ENCODE measurements around the gene RPL27A.
"Not testable (repeated sequence)": the region's sequence is repeated elsewhere in the genome, so short reads cannot be mapped to it uniquely, and the experiment has no call there.

Gene RPL27A

DNA sequence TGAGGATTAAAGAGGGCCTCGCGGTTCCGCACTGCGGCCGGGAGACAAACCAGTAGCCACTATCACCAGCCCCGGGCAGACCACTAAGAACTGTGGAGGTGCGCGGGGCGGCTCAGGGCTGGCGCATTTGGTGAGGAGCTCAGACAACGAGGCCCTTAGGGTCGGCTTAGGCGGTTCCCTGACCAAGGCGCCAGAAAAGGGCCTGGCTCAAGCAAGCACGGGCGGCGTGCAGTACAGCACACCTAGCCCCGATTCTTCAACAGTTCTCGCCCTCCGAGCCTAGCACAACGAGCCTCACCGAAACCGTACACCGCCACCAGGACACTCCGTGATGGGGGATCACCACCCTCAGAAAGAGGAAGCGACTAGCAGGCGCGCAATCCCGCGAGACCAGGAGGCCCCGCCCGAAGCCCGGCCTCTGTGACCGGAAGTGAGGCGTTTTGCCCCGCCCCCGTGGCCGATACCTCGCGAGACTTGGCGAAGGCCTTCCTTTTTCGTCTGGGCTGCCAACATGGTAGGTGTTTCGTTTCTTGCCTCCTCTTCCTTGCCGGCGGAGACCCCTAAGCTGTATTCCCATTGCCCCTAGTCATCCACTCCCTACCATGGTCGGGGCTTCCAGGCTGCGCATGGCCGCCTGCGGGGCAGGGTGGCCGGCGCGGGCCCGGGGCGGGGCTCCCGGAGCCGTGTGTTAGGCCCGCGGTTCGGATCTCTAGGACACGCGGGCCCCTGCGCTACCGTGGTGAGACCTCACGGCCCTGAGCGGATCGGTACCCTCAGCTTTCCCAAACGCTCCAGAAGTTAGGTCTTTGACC, at the start of gene RPL27A, which contains the start of gene TRIM66:
TSS of gene RPL27A (plus strand) at position 490 of the 812 bp plus-strand sequence. CDS start at position 512, 22 bp downstream.
TSS of gene TRIM66 (minus strand) at position 363 of the 812 bp plus-strand sequence. CDS start 10,391 bp downstream, outside the sequence.
- DNase-seq, result peak; percentile 89

DNA sequence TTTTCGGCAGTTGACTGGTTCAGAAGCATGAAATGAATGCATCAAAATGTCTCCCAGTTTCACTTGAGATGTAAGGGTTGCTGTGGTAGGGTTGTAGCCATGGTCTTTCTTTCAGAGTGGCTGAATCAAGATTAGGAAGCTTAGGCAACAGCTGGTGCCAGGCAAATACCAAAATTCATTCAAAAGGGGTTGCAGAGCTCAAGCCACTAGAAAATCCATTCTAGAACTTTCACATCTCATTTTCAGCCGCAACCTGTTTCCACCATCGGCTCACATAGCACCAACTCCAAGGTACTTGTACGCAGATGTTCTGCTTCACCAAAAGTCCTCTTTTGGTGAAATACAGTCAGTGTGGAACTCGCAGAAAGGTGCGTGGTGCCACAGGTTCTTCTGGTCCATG, 48.1 kb upstream of the RPL27A start:
- DNase-seq, result no peak

DNA sequence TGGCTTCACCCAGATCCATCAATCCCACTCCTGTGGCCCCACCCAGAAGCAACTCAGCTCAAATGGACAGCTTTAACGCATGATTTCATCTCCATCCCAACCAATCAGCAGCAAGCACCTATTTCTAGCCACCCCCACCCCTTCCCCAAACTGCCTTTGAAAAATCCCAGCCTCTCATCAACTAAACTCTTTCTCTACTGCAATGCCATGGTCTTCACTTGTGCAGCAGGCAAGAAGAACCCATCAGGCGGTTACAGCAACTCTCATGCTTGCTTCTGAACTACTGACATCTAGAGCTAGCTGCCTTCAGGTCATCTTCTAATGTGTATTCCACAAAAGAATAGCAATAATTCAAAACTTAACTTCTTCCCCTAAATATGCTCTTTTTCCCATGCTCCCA, 46.5 kb upstream of the RPL27A start:
- DNase-seq, result no peak

DNA sequence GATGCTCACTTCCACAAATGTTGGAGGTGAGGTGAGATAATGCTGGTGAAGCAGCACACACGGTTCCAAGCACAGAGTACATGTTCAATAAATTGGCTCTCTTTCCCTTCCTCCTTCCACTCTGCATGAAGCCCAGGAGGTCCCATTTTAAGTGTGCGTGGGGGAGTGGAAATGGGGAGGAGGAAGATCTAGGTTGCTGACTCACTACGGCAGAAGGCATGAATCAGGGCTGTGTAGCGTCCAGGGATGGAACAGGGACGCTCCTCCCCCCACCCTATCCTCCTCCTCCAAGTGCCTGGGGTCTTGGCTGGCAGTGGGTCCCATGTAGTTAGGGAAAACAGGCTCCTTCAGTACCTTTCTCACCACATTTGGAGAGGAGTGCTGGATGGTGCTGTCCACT, 44.3 kb upstream of the RPL27A start:
- no peak for DNase-seq

DNA sequence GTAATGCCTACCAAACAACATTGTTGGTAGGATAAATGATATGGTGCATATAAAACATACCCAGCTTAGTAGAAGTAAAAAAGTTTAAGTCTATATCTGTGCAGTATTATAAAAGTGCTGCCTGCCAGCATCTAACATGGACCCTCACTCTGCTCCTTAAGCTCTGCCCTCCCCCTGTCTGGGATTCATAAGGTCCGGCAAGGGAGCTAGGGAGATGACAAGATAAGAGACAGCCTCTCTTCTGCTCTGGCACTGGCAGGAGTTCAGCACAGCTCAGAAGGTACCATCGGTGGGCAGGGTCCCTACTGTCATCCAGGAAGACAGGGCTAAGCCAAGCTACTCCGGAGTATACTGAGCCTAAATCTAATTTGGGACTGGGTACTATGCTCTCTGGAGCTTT, 42.9 kb upstream of the RPL27A start:
- DNase-seq, result no peak

DNA sequence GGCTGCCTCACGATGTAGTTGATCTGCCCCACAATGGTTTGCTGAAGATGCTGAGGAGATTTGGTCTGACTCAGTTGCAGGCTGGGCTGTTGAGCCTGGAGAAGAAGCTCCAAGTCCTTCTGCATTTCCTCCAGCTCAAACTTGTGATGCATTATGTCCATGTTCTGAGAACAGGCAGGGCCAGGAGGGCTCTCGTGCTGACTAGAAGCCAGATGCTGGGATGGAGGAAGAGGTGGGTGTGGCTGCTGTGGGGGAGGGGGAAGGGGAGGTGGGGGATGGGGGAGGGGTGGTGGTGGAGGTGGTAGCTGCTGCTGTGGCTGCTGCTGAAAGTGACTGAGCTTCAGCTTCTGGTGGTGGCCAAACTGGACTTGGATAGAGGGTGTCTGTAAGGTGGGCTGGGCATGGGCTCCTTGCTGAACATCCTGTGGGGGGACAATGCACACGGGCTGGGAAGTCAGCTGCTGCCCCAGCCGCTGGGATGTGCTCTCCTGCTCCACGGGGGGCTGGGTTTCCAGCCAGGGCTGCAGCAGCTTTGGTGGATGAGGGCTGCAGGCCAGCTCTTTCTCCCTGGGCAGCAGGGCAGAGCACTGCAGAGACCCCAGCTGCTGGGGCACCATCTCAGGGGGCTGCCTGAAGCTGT, 42.2 kb upstream of the RPL27A start:
- no peak for DNase-seq

DNA sequence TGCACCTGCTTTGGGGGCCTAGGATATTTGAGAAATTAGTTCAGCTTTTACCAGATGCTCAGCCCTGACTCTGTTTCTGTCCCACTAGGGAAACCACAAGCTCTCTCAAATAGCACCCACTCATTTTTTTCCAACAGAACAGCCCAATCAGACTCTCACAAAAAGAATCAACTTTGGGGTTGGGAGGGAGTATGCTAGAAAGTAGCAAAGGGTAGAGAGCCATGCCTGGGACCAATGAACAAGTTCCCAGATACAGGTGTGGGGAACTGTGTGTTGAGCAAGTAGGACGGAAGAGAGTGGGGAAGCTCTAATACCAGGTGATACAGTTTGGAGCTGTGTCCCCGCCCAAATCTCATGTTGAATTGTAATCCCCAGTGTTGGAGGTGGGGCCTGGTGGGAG, 41.3 kb upstream of the RPL27A start:
- no peak for DNase-seq

DNA sequence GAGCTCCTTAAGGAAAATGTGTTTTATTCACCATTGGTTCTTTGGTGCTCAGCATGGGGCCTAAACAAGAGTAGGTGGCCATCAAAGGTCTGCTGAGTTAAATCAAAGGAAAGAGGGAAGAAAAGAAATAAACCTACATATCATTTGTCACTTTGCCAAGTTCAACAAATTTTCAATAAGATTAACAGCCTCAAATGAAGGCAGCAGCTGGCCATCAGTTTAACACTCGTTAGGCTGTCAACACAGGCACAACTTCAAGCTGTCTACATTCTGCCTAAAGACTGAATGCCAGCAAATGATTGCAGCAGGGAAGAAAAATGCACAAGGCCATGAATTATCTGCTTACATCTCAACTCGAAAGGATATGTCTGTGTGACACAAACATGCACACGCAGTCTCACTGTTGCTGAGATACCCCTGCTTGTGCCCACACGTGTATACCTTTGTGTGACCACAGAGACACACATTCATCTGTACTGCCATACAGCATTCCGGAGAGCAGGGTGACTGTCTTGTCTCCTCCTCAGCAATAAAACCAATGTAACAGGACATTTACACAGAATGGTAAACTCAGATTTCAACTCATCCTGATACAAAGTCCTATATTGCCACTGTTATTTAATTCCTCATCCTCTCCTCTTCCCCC, 40.3 kb upstream of the RPL27A start:
- DNase-seq, result no peak

DNA sequence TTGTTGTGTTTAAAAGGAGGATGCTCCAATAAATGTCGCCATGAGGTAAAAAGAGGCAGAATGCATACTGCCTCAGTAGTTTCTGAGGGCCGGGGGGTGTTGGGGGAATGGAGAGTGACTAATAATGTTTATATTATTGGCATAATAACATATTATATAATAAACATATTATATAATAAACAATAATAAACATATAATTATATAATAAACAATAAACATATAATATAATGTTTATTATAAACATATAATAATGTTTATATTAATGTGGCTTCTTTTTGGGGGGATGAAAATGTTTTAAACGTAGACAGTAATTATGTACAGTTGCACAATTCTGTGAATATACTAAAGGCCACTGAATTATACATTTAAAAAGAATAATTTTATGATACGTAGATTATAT, 35.7 kb upstream of the RPL27A start:
- no peak for DNase-seq

DNA sequence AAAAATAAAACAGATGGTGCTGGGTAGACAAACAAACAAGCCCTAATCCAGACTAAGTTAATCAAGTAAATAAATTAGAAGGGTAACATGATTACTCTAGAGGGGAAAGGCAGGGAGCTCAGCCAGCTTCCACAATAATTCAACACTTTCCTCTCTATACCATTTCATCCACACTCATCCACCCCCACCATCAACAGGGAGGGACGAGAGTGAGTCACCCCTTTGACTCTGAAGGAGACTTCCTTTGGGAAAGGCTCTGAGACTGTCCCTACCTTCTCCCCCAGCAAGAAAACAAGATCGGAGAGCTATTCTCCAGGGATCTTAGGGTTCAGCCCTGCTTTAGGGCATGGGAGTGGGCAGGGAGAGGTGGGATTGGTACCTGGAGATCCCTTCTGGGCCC, 33.2 kb upstream of the RPL27A start:
- DNase-seq, result no peak

DNA sequence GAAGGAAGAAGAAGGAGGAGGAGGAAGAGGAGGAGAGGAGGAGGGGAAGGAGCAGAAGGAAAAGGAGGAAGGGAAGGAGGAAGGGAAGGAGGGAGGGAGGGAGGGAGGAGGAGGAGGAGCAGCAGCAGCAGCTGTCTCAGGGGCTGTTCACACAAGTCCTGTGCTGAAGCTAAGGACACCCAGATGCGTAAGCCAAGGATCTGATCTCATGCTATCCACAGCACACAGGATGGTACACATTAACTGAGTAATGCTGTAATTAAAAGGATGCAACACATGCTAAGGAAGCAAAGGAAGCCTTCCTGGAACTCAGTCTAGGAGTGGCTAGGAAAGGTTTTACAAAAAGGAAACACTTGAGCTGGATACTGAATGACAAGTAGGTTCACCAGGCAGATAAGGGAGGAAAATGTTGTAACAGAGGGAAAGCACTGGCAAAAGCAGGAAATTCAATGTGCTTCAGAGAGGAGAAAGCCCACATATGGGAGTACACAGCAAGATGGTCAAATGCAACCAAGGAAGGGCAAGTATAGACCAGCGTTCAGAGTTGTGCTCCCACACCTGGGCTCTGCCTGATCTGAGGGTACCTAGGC, 32.1 kb upstream of the RPL27A start:
- DNase-seq, result no peak

DNA sequence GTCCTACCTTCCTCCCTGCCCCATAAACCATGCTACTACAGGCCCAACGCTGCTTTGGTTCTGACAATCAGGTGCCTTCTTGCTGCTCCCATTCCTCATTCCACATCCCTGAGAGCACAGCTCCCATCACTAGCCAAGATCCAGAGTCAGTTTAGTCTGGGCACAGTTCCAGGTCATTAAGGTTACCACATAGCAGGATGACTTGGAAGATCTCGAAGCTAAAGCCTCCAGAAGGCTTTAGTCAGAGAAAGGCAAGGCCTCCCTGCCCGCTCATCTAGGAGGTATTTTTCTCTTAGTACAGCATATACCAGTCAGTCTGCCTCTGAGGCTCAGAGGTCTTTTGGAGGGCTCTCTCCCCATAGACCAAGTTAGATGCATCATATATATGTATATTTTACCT, 30.5 kb upstream of the RPL27A start:
- no peak for DNase-seq

DNA sequence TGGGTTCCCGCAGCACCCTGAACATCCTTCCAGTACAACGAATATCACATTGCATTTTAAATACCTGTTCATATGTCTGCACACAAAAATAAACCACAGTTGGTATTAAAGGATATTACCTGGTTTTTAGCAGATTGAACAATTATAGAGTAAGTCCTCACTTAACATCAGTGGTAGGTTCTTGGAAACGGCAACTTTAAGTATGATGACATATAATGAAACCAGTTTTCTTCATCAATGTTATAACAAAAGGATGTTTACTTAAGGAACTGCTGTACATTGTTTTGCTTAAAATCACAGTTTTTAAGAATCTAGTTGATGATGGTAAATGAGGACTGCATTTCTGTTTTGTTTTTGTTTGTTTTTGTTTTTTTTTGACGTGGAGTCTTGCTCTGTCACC, 28.1 kb upstream of the RPL27A start:
- no peak for DNase-seq

DNA sequence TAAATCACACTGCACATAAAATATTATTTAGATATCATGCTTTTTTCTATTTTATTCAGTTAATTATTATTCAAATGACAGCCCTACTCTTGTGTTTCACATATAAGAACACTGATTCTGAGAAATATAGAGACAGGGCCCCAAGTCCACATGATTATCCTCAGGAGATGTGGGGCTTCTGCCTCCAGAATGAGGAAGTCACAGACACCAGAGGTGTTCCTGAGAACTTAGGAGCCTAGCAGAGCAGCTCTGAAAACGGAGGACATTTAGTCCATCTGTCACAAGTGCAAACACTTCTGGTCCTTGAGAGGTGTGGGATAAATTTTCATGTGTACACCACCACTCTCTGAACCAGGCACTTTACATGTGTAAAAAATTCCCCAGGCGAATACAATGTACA, 26.3 kb upstream of the RPL27A start:
- DNase-seq, result peak; percentile 4

DNA sequence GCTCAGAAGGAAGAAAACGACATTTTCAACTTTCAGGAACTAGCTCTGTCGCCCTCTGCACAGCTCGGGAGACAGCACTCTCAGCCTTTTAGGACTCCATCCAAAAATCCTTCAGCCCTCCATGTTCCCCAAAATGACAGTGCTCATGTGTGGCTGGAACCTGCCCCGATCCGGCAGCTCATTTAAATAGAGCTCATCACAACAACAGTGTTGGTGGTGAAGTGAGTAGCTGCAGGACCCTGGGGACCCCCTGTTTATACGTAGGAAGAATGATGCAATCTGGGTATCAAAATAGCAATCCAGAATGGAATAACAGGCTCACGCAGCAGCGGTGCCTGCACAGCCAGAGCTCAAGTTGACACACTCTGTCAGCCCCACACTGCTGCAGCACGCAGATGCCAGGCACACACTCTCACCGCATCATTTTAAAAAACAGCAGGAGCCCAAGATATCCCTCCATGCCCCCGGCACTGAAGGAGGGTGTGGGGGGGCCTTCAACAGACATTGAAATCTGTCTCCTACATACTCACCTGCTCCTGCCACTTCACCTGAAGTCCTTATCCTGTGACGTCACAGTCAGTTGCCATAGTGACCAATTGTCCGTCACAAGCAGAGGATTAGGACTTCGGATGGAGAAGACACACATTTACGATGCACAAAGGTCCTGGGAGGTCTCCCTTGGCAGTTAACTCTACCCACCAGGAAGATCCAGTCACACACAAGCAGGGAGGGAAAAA, 24.1 kb upstream of the RPL27A start:
- DNase-seq, result peak; percentile 51

DNA sequence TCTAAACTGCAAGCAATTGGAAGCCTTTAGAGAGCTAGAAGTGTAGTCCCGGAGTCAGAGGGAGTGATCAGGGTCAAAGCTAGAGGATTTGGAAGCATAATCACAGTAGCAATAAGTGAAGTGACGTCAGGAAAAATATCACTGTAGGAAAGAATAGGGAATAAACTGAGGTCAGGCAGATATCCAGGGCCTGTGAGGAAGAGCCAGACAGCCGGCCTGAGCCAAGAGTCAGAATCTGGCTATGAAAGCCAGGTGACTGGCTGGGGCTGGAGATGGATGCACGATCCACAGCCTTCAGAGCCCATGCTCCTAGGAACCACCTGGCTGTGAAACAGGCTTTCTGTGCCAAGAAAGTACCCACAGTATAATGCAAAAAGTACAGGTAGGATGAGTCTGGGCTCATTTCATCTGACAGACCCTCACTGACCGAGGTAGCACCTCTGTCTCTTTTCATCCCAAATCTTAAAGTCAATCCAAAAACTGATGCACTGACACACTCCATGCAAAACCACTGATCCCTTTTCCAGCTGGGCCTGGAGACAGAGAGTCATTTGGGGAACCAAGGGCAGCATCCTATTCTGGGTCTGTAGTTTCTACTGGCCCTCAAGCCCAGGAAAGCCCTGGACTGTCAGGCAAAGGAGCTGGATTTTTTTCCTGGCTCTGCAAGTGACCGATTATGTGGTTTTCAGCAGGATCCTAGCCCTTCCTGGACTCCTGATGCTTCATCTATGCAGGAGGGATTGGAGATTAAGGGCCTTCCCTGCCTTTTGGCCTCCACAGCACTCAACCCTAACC, 21.4 kb upstream of the RPL27A start:
- no peak for DNase-seq

DNA sequence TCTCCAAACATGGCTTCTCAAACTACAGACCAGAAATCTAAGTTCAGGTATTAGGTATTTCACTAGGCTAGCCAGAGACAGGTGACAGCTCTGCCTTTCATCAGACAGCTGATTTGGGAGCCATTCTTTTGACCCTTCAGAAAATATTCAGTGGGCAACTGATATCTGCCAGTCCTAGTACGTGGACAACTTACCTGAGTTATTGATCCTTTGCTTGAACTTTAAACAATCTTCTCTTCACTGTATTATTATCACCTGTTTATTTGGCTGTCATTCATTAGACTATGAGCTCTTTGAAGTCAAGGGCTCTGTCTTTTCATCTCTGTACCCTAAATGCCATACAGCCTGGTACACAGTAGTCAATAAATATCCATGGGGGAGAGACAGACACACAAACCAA, 17.4 kb upstream of the RPL27A start:
- DNase-seq, result no peak

DNA sequence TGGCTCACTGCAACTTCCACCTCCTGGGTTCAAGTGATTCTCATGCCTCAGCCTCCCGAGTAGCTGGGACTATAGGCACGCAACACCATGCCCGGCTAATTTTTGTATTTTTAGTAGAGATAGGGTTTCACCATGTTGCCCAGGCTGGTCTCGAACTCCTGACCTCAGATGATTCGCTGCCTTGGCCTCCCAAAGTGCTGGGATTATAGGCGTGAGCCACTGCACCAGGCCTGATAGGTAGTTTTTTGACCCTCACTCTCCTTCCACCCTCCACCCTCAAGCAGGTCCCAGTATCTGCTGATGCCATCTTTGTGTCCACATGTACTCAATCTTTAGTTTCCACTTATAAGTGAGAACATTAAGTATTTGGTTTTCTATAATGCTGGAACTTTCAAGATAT, 12.5 kb upstream of the RPL27A start:
- DNase-seq, result not testable (repeated sequence)

DNA sequence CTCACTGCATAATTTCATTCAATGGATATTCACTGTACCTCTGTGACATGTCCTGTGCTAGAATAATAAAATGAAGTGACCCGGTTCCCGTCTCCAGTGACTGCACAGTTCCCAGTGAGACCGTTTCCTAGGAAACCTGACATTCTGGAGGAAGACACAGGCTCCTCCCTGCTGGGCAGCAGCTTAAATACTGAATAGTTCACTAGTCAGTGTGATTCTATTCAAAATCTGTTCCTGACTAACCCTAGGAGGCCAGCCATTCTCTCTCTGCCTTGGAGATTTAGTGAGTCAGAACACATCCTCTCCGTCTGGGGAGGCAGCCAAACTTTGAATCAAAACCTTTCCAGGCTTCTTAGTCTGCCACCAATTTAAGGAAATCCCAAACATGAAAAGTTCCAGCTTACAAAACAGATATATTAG, 11.4 kb upstream of the RPL27A start:
- no peak for DNase-seq

DNA sequence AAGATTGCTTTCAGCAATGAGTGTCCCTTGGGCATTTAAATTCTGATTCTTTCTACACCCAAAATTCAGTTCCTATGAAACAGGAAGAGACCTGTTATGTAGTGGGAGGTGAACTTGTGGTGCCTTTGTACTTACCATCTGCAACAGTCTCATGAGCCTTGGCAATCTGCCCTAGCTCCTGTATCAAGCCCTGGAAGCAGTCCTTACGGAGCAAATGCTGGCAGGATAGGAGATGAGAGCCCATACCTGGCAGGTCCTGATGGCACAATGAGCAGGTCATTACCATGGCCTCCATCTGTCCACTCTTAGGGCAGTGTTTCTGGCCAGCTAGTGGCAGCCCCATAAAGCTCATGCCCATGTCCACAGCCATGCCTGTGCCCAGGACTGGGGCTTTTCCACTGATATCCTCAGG, 10.9 kb upstream of the RPL27A start:
- DNase-seq, result no peak

DNA sequence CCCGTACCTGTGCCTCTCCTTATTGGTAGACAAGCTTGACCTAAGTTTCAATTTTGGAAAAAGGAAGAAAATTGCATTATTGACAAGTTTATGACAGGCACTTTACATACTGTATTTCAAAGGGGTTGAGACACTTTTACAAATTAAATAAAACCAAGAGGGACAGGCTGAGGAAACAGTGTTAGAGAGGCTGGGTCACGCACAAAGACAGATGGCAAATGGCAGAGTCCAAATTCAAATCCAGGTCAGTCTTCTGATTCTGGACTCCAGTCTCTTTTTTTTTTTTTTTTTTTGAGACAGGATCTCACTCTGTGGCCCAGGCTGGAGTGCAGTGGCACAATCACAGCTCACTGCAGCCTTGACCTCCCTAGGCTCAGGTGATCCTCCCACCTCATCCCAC, 10.2 kb upstream of the RPL27A start:
- no peak for DNase-seq

DNA sequence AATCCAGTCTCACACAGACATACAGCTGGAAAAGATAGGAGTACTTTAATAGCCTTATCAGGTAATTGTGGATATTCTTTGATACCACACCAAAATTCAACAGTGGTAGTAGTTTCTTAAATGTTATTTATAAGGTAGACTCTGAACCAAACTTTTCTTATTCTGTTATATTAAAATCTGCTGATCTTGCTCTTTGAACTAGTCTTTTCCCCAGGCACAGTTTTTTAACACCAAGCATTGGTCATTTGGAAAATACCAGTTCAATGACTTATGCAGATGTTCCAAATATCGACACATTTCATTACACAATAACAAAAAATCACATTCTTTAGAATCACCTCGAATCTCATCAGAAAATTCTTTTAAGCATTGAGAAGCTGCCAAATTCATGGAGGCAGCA, 7.7 kb upstream of the RPL27A start:
- no peak for DNase-seq
